Stimulated activated CD8-positive, alpha-beta memory T cell treated with anti-CD3 and anti-CD28 coated beads, Interleukin-2, amount 100 ng/mL, for 48 hours (primary cell): Measurements from ENCODE around the gene GRIA4.

ENCODE experiments used
- DNase-seq, 2 donors: peaks; one replicate each; pipeline ENCODE4 v3.0.0-alpha.2; 2020; ENCODE audit warnings: low read depth in 2 of 2

The GRIA4 gene

GRCh38 chr11:105636496-105636895 is 26.6 kb downstream of the GRIA4 start:
- DNase-seq, result no peak

- no peak for DNase-seq
Observed at GRCh38 chr11:105639527-105639926, 29.7 kb downstream of the GRIA4 start.

DNA sequence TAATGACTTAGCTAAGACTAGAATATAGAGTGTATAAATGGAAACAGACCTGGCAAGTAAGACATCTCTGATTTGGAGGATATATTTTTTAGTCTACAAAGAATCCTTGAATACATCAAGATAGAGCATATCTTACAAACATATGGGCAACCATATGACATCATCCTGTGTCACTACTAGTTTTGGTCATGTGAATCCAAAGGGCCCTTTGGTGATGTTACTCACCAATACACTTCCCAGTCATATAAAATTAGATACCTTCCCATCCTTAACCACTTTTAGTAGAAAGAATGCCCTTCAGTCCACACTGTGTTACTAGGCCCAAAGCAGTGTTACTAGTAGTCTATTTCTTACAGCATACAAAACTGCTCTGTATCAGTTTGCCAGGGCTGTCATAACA is 31.6 kb downstream of the GRIA4 start:
- no peak for DNase-seq

GRCh38 chr11:105642870-105643269 is 33.0 kb downstream of the GRIA4 start:
- no peak for DNase-seq

- no peak for DNase-seq
Observed at GRCh38 chr11:105644839-105645573, 35.1 kb downstream of the GRIA4 start.

- DNase-seq, result no peak
Observed at GRCh38 chr11:105647780-105648179, 37.9 kb downstream of the GRIA4 start.

DNA sequence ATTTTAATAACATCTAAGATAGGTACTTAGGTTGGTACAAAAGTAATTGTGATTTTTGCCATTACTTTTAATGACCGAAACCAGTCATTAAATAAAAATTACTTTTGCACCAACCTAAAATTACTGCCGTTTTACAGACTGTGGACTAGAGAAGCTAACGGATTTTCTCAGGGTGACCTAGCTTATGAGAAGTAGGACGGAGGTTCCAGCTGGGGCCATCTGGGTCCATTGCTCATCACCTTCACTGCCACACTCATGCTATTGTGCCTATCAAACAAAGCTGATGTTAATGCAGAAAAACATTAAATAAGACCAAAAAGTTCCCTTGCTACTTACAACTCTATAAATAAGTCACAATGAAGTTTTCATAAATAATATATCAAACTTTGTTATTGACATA is 38.9 kb downstream of the GRIA4 start:
- DNase-seq, result no peak

GRCh38 chr11:105665281-105665680 is 55.4 kb downstream of the GRIA4 start:
- DNase-seq, result no peak

DNA sequence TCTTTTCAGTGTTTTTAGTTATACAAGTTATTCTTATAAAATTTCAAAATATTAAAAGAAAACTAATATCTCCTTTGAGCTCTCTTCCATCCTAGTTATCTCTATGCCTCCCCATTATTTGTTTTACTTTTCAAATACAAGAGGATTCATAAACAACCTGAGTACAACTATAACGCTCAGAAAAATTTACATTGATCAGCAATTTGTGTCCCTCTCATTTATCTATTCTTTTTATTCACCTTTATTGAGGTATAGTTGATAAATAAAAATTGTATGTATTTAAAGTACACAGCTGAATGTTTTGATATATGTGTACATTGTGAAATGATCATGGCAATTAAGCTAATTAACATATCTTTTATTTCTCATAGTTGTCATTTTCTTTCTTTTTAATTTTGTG is 57.6 kb downstream of the GRIA4 start:
- DNase-seq, result no peak

GRCh38 chr11:105670811-105671210 is 60.9 kb downstream of the GRIA4 start:
- DNase-seq, result no peak

GRCh38 chr11:105673089-105673488 is 63.2 kb downstream of the GRIA4 start:
- DNase-seq, result no peak

GRCh38 chr11:105689631-105690030 is 79.8 kb downstream of the GRIA4 start:
- DNase-seq, result no peak

- no peak for DNase-seq
Observed at GRCh38 chr11:105690467-105690866, 80.6 kb downstream of the GRIA4 start.

DNA sequence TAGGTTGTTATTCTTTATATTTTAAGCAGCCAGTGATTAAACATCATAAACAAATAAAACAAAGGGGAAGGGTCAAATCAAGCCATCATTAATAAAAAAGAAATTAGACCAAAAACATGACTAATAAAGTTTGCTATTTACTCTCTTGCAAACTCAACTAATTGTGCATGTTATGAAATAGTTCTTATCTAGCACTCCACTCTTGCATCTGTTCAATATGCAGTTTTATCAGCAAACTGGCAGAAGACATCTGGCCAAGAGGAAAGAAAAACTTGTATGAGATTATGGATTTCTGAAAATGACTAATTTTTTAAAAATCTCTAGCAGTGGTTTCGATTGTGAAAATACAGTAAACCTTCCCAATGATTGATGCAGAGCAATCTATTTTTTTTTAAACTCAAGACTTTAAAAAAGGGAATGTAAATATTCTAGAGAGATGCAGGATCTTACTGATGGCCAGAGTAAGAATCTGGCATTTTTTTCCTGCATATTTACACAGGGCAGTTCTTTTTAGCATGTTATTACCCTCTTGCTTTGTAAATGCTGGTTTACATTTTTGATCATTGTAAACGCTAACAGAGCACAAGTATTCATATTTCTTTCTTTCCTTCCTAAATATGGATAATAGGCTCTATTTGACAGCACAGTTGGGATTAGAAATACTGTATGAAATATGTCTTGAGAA is 83.3 kb downstream of the GRIA4 start:
- DNase-seq, result no peak

DNA sequence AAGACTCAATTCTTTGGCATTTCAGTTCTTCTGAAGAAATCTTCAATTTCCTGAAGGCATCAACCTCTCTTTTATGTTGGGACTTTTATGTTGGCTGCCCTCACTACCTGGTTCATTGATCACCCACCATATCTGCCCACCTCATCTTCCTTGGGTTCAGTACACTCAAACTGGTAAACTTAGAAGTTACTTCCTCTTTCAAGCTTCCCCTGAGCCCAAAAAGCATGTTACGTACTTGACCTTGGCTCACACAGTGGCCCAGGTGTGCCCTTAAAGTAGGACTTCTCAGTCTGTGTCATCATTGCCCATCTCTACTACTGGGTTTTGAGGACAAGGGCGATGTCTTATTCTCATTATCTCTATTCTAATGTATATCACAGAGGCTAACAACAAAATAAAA is 86.1 kb downstream of the GRIA4 start:
- DNase-seq, result no peak

- no peak for DNase-seq
Observed at GRCh38 chr11:105697291-105697690, 87.4 kb downstream of the GRIA4 start.

DNA sequence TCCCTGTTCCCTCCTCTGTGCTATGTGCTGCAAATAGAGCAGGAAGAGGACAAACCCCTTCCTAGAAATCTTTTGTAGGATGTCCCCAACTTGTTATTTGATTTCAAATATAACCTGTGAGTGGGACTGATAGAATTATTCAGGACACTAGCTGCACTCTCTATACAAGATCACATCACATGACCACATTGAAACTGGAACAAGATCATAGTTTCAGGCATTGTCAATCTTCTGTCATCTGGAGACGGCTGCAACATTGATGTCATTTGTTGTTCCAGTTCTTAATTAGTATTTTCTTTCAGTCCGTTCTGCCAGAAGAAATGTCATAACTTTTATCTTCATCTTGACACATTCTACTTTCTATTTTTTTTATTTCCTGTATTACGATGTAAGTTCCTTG is 89.3 kb downstream of the GRIA4 start:
- DNase-seq, result no peak

DNA sequence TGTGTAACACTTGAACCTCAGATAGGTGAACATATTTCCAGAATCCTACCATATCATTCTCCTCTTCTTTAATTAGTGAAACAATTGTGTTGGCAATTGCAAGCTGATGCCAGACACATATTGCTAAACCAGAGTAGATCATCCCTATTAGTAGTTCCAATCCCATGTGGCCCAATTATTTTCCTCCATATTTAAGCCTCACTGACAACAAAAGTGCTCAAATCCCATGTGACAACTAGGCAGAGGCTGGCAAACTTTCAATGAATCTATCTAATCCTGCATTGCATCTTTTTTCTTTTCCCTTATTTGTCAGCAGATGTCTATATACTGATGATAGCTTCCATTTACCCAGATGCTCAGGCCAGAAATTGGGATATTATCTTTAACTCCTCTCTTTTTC is 90.4 kb downstream of the GRIA4 start:
- DNase-seq, result no peak

- no peak for DNase-seq
Observed at GRCh38 chr11:105701098-105701497, 91.2 kb downstream of the GRIA4 start.

DNA sequence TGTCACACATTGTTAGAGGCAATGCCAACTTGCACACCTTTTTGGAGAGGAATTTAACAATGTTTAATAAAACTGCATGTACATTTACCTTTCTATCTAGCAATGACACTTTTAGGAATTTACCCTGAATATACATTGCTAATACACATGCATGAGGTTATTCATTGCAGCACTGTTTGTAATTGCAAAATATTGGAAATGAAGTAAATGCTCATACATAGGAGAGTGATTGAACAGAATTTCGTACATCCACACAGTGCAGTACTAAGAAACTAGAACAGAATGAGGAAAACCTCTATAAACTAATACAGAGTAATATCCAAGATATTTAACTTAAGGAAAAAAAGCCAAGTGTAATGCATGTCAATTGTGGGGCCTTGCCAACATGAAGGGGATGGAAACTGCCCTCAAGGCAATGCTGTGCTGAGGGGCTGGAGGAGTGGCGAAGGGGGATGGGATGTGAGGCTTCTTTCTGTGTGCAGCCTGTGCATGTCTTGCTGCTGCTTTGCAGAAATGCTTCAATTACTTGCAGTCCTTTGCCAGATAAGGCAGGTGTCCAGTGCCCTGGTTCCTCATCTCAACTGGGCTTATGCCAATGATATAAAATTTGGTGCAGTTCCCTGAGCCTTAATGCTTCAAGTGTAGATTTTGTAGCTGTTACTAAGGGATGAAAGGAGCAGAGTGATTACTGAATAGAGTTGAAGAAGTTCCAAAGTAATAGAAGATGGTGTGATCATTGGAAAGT is 96.1 kb downstream of the GRIA4 start:
- DNase-seq, result no peak

GRCh38 chr11:105713106-105713505 is 103.2 kb downstream of the GRIA4 start:
- no peak for DNase-seq

GRCh38 chr11:105713696-105714095 is 103.8 kb downstream of the GRIA4 start:
- no peak for DNase-seq

DNA sequence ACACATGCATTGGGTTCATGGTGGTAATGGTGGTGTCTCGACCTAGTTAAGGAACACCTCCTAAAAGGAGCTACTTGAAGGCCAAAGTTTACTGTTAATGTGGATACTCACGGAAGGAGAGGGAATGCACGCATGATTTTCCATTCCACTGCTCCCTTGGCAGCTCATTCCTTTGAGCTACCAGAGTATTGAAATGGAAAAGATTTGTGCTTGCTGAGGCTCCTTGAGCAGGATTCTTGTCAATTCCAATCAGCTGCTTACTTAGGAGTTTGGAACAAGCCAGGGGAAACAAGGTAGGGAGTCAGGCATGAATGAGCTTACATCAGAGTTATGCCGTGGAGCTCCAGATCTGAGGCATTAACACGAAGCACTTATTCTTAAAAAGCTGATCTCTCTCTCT is 108.8 kb downstream of the GRIA4 start:
- no peak for DNase-seq
